ENCODE results near the gene FZD7. TPM values are rescaled to one million over a fixed set of nuclear protein-coding genes. Genes with fewer than 3 reads are reported as not detected.

The FZD7 gene
- total RNA-seq, 1 experiment from 2014 or later, result 302 TPM

- H3K9me3 ChIP-seq (ENCODE audit: control insufficient read depth, low read depth, low read length), result no peaks in the 10 kb centered on the region
- H2BK15ac ChIP-seq (ENCODE audit: low read depth, low read length), result no peak overlapping the region
- no peak overlapping the region for H2BK5ac ChIP-seq (ENCODE audit: insufficient read length, low read length)
- no CpG with 5 or more reads among the region's 1 CpG for WGBS (ENCODE audit: extremely low coverage, insufficient read length, low lambda C conversion rate)
- H4K5ac ChIP-seq (ENCODE audit: insufficient read length, low read depth, low read length), result no peak overlapping the region
- H3K4me2 ChIP-seq (ENCODE audit: insufficient read depth, insufficient read length, low read length), result no peak overlapping the region
- H3K23me2 ChIP-seq (ENCODE audit: insufficient read length, low read depth, low read length, poor library complexity, severe bottlenecking), result no peaks in the 10 kb centered on the region
- no peak overlapping the region for H2BK20ac ChIP-seq (ENCODE audit: low read depth, low read length, poor library complexity, severe bottlenecking)
- no peak overlapping the region for H3K9ac ChIP-seq (ENCODE audit: extremely low read depth, insufficient read length, low read length)
- H2BK12ac ChIP-seq (ENCODE audit: insufficient read length, low read depth, low read length), result no peak overlapping the region
- no peak overlapping the region for H2AFZ ChIP-seq (ENCODE audit: low read length)
- H3K4ac ChIP-seq (ENCODE audit: low read depth, low read length), result no peak overlapping the region
- H3K27ac ChIP-seq (ENCODE audit: insufficient read length, low read depth, low read length), result no peak overlapping the region
- no peak overlapping the region for H3K14ac ChIP-seq (ENCODE audit: insufficient read depth, low read length)
- no peak overlapping the region for H3K23ac ChIP-seq (ENCODE audit: insufficient read length, low read depth, low read length)
- Mint-ChIP-seq H3K27me3 (ENCODE audit: low read depth) (no peaks in the 10 kb centered on the region), H3K4me1 (peaks cover 21 to 23% of the 10 kb centered on the region in 2 experiments), H3K27ac (no peak overlapping the region), H3K9me3 (no peaks in the 10 kb centered on the region), H3K4me3 (no peak overlapping the region), H3K36me3 (ENCODE audit: insufficient read depth in 1 of 3, low read depth in 3 of 3) (no peaks in the 10 kb centered on the region)
- H2BK120ac ChIP-seq (ENCODE audit: low read depth, low read length, poor library complexity, severe bottlenecking), result no peak overlapping the region
- H4K8ac ChIP-seq (replicated peaks; ENCODE audit: insufficient read length, low read depth, low read length), result no peak overlapping the region
- H3K4me1 ChIP-seq (ENCODE audit: insufficient read depth, low read length), result peaks cover 12% of the 10 kb centered on the region; the same call in 1 of the 2 replicates
- DNase-seq, result no peak
- no peaks in the 10 kb centered on the region for H3K79me2 ChIP-seq (ENCODE audit: insufficient read depth, low read length)
- H2AK5ac ChIP-seq (ENCODE audit: insufficient read length, low read length), result no peak overlapping the region
- no peaks in the 10 kb centered on the region for H3K79me1 ChIP-seq (ENCODE audit: insufficient read depth, low read depth, low read length, poor library complexity, severe bottlenecking)
- TF ChIP-seq, protein P1, sequence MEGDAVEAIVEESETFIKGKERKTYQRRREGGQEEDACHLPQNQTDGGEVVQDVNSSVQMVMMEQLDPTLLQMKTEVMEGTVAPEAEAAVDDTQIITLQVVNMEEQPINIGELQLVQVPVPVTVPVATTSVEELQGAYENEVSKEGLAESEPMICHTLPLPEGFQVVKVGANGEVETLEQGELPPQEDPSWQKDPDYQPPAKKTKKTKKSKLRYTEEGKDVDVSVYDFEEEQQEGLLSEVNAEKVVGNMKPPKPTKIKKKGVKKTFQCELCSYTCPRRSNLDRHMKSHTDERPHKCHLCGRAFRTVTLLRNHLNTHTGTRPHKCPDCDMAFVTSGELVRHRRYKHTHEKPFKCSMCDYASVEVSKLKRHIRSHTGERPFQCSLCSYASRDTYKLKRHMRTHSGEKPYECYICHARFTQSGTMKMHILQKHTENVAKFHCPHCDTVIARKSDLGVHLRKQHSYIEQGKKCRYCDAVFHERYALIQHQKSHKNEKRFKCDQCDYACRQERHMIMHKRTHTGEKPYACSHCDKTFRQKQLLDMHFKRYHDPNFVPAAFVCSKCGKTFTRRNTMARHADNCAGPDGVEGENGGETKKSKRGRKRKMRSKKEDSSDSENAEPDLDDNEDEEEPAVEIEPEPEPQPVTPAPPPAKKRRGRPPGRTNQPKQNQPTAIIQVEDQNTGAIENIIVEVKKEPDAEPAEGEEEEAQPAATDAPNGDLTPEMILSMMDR (conservative IDR thresholded peaks at IDR 0.05), result no peak
- H4K91ac ChIP-seq (ENCODE audit: insufficient read length, low read depth, low read length), result no peak overlapping the region
- no peak overlapping the region for H3K56ac ChIP-seq (ENCODE audit: insufficient read length, low read depth, low read length)
- H3T11ph ChIP-seq (ENCODE audit: low read length), result no peak overlapping the region
- H3K27me3 ChIP-seq (ENCODE audit: insufficient read depth, low read length), result no peaks in the 10 kb centered on the region
- no peaks in the 10 kb centered on the region for H4K20me1 ChIP-seq (ENCODE audit: control insufficient read depth, insufficient read depth, insufficient read length)
- H3K18ac ChIP-seq (ENCODE audit: insufficient read length, low read depth, low read length), result no peak overlapping the region
Observed at GRCh38 chr2:202006301-202006700, 27.4 kb upstream of the FZD7 start.

Measured in H9 (cell line).